NCI-H226 (cell line): ENCODE measurements around the gene POLK.

Experiments used
- DNase-seq: peaks from one replicate; pipeline ENCODE4 v3.0.0-alpha.2; 2015

POLK gene

GRCh38 chr5:75611311-75612225 lies 99.9 kb downstream of the POLK start, which contains the start of gene ANKDD1B:
Gene ANKDD1B, plus strand, starts transcription at chr5:75611453. Its CDS starts 182 bp downstream, at chr5:75611635.
- DNase-seq, result no peak

DNA sequence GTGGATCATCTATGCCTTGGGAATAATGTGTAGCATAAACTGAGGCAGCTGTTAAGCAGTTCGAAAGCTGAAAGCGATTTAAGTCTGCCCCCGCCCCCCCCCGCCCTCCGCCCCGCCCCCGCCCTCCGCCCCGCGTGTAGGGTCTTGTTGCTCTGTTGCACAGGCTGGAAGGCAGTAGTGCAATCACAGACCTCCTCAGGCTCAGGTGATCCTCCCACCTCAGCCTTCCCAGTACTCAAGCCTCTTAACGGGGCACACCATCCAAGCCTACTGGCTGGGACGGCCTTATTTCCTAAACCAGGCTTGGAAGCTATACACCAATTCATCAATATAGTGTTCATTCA lies 100.5 kb downstream of the POLK start:
- no peak for DNase-seq

GRCh38 chr5:75612901-75613300 lies 101.2 kb downstream of the POLK start:
- DNase-seq, result no peak

GRCh38 chr5:75614176-75614575 lies 102.5 kb downstream of the POLK start:
- DNase-seq, result no peak

DNA sequence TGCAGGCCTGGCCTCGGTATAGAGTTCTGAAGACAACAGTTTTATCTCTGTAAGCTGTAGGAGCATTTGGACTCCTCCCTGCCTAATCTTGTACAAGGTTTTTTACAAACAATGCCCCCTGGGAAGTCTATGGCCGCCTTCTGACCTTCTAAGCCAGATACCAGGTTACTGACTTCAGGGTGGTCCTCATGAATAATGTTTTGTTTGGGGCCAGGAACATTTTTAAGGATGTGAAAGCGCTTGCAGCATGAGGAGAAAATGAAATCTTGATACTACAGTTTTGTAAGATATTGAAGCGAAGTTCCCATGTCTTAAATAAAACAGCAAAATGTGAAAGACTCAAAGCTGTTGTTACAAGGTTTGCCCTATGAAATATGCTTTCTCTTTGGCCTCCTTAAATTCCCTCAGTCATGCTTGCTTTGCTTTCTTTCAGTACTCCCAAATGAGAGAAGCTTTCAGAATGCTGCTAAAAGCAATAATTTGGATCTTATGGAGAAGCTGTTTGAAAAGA lies 104.7 kb downstream of the POLK start:
- DNase-seq, result no peak

DNA sequence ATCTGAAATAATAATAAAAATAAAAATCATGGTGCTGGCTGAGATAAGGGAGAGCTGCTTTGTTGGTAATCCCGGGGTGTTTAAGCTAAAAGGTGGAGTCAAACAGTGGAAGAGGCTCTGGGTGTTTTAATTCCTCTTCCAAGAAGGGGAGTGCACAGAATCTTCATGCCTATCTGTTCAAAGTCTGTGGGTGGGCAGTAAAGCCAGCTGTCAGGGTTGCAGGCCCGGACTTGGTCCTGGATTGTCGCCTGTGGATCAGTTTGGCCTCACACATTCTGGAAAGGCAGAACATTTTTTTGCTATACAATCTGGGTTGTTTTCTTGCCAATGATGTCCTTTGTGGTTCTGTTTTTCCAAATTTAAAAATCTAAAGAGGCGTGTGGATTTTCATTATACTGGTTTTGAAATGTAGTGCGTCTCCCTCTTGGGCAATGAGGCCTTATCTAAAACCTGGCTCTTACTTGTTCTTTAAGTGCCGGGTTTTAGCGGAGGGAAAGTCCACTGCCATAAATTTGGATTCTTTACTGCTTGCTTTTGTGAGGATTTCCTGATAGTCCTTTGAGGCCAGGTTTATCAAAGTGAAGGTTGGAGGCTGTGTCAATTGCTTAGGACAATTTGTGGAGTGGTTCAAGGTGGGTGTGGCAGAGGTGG lies 105.4 kb downstream of the POLK start:
- DNase-seq, result no peak

DNA sequence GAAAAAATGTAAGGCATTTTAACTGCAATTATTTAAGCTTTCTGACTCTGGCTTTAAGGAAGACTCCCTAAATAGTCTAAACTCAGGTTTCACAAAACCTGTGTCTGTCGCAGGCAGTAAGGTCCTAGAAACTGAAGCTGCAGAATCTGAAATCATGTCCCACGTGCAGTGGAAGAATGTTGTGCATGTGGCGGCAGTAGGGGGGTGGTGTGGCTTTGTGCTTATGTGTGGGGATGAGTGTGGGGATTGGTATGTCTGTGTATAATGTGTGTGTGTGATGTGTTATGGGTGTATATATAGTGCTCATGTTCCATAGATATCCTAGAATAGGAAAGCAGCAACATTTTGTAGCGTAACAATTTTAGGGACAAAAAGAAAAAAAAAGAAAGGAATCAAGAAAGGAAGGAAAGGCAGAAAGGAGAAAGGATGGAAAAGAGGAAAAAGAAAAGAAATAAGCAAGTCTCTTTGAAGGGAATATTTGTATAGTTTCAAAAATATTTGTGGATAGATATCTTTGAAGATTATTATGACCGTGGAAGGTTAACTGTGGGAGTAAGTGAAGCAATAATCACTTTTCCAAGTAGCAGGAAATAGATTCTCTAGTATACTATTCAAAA lies 106.2 kb downstream of the POLK start:
- DNase-seq, result no peak

GRCh38 chr5:75620184-75620959 lies 108.7 kb downstream of the POLK start:
- DNase-seq, result no peak

- peak; percentile 70 for DNase-seq
Measured at GRCh38 chr5:75622564-75622963, 110.9 kb downstream of the POLK start.

- peak; percentile 38 for DNase-seq
Measured at GRCh38 chr5:75623846-75624245, 112.2 kb downstream of the POLK start.

- no peak for DNase-seq
Measured at GRCh38 chr5:75626959-75627358, 115.3 kb downstream of the POLK start.

GRCh38 chr5:75627801-75628200 lies 116.1 kb downstream of the POLK start:
- no peak for DNase-seq

DNA sequence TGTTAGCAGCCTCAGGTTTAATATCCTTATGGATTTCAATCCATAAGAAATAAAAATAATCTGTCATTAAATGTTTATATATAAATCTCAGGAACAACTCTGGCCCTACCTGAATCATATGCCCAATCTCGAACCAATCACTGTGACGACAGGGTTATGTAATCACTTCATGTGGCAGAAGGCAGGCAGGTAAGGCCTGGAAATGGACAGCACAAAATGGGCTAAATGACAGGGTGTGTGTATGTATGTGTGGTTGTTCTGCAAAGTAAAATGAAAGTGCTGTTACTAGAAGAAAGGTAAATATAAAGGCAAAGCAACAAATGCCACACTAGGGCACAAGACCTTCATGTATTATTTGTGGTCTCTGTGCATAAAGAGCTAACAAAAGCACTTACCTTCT lies 119.2 kb downstream of the POLK start:
- no peak for DNase-seq

- DNase-seq, result no peak
Measured at GRCh38 chr5:75632321-75632720, 120.6 kb downstream of the POLK start.

DNA sequence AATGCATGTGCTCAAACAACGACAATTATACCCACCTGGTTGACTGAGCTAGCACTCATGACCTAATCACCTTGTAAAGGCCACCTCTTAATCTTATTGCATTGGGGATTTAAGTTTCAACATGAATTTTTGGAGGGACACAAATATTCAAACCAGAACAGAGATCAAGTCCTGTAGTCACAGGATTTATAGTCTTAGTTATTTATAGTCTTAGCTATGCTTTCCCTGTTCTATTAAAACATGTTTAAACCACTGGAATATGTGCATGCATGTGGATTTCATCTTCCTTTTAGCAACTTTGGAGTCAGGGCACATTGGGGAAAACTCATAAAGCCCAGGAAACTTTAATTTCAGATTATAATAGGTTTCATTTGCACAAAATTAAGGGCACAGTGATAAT lies 126.3 kb downstream of the POLK start:
- DNase-seq, result no peak

- peak; percentile 37 for DNase-seq
Measured at GRCh38 chr5:75639535-75640311, 128.0 kb downstream of the POLK start.

GRCh38 chr5:75640395-75640794 lies 128.7 kb downstream of the POLK start:
- DNase-seq, result peak; percentile 87

- DNase-seq, result no peak
Measured at GRCh38 chr5:75640826-75641225, 129.1 kb downstream of the POLK start.

- no peak for DNase-seq
Measured at GRCh38 chr5:75648712-75649111, 137.0 kb downstream of the POLK start.
